Naive thymus-derived CD8-positive, alpha-beta T cell (primary cell): ENCODE results near the gene ALPL. TPM values are rescaled to one million over a fixed set of nuclear protein-coding genes. Genes with fewer than 3 reads are reported as not detected.
"Not testable (repeated sequence)": the region's sequence is repeated elsewhere in the genome, so short reads cannot be mapped to it uniquely, and the experiment has no call there.

ENCODE experiments used
- ATAC-seq, 2 donors: fragments of 150-1000 bp; cut with Tn5 transposase in 1 of 2; sonication (Bioruptor Pico), chemical (Tn5 transposase) in 1 of 2; 1 replicate in 1 of 2; 2 replicates in 1 of 2; pipeline ENCODE4 v1.10.0; 2021; ENCODE audit warnings: mild to moderate bottlenecking in 2 of 2, moderate library complexity in 2 of 2
- POLR2A ChIA-PET: fragments of 350-600 bp; sonication (Branson Sonifier 250); formaldehyde crosslinking; loops from one replicate; lab custom pipeline; 2021; ENCODE audit warnings: antibody characterized with exemption; lab: Charles Lee
- DNase-seq, 10 donors: peaks; one replicate each; pipeline versions ENCODE4 v3.0.0 to v3.0.0-alpha.2; 2020 to 2022
- H3K27ac Mint-ChIP-seq, 10 donors: one replicate each; pipeline ENCODE4 v1.8.0; 2020 to 2022; ENCODE audit warnings: mild to moderate bottlenecking in 10 of 10, mixed read lengths in 10 of 10, moderate library complexity in 4 of 10, inconsistent platforms in 1 of 10
- H3K27me3 Mint-ChIP-seq, 5 donors: one replicate each; pipeline ENCODE4 v1.8.0; 2021 to 2022; ENCODE audit warnings: mixed read lengths in 5 of 5
- H3K36me3 Mint-ChIP-seq, 3 donors: one replicate each; pipeline ENCODE4 v1.8.0; 2020 to 2022; ENCODE audit warnings: mixed read lengths in 3 of 3, mild to moderate bottlenecking in 2 of 3, inconsistent platforms in 1 of 3
- H3K4me1 Mint-ChIP-seq, 4 donors: one replicate each; pipeline ENCODE4 v1.8.0; 2021 to 2022; ENCODE audit warnings: mixed read lengths in 4 of 4
- H3K4me3 Mint-ChIP-seq, 10 donors: one replicate each; pipeline ENCODE4 v1.8.0; 2020 to 2022; ENCODE audit warnings: mild to moderate bottlenecking in 10 of 10, mixed read lengths in 10 of 10, moderate library complexity in 6 of 10, inconsistent platforms in 1 of 10
- H3K9me3 Mint-ChIP-seq, 9 donors: one replicate each; pipeline ENCODE4 v1.8.0; 2020 to 2022; ENCODE audit warnings: mixed read lengths in 9 of 9, mild to moderate bottlenecking in 3 of 9, inconsistent platforms in 1 of 9, moderate library complexity in 1 of 9
- polyA plus RNA-seq, 3 donors: library from polyadenylated mRNA; unstranded; fragments of 300-500 nt; fragmentation: Illumina TruSeq; gene quantifications; one replicate each; pipeline ENCODE4 v1.2.3, GENCODE V29; 2021
- total RNA-seq, 8 experiments: library from RNA in 2 of 8; stranded (reverse) in 2 of 8; gene quantifications; one replicate each; pipeline ENCODE4 v1.2.3 and lab custom pipeline; 2021 to 2026

The ALPL gene
- total and polyA plus RNA-seq, 5 experiments from 2014 or later = not detected

DNA sequence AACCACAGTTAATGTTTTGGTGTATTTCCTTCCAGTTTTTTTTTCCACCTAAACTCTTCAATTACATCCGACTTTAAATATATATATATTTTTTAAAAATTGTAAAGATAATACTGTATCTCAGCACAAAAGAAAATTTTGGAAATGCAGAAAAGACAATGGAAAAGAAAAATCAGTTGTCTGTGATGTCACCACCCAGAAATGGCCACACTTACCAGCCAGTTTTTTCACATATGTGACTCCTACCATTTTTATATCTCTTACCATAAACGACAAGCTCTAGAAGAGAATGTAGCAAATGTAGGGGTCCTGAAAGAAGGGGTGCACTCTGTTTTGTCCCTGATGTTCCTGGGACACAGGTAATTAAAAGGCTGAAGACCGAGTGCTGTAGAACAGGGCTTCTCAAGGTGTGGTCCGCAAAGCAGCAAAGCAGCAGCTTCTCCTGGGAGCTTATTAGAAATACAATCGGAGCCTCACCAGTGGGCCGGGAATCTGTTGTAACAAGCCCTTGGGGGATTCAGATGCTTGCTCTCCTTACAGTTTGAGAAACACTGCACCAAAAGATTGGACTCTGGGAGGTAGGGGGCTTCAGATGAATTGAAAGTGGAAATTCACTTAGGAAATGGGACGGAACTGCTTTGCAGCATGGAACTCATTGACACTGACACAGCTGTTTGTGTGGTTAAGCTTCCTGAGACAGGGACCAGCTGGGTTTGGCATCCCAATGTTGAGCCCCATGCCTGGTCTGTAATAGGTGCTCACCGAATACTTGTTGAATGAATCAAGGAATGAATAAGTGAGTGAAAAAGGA, 44.1 kb downstream of the ALPL start:
- ATAC-seq = no peak
- Mint-ChIP-seq H3K27me3 (peaks cover 6 to 38% (median 27%) of the 10 kb centered on the region in 5 donors), H3K4me3 (no peak overlapping the region), H3K4me1 (peaks cover 0 to 5% (median under 1%) of the 10 kb centered on the region in 4 donors), H3K36me3 (no peaks in the 10 kb centered on the region), H3K27ac (no peak overlapping the region), H3K9me3 (peaks cover 0 to 3% (median 0%) of the 10 kb centered on the region in 9 donors)
- POLR2A ChIA-PET = no interaction called here
- no peak for DNase-seq

DNA sequence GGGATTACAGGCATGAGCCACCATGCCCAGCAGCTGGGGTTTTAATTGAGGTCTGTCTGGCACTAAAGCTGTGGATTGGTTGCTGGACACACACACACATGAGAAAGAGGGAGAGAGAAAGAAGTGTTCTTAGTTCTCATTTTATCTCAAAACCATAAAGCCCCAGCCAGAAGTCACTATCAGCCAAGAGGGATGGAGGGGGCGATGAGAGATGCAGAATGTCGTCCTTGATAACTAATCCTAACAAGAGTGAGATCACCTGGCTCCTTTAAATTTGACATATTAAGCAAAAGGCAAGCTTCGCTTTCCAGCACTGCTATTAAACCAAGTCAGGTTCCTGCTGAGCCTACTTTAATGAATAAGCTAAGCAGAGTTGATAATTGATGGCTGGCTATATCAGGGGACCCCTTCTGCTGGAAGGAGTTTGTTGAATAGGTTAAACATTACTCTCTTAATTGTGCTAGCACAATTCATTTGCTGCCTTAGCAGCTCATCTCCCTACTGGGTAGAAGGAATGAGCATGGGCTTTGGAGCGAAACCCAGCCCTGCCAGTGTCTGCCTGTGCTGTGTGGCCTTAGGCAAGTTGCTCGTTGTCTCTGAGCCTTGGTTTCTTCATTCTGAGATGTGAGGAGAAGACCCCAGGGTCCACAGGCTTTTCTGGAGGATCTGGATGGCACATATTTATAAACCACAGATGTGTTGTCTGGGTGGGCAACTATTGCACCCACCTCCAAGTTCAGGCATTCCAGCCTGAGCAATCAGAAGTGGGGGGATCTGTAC, 50.8 kb downstream of the ALPL start:
- Mint-ChIP-seq H3K4me3 (no peak overlapping the region), H3K4me1 (peaks cover 0 to 2% (median 0%) of the 10 kb centered on the region in 4 donors), H3K27ac (no peak overlapping the region), H3K9me3 (peaks cover 0 to 3% (median 0%) of the 10 kb centered on the region in 9 donors), H3K27me3 (peaks cover 1 to 42% (median 13%) of the 10 kb centered on the region in 5 donors), H3K36me3 (no peaks in the 10 kb centered on the region)
- no peak for DNase-seq
- no peak for ATAC-seq
- POLR2A ChIA-PET = no interaction called here

DNA sequence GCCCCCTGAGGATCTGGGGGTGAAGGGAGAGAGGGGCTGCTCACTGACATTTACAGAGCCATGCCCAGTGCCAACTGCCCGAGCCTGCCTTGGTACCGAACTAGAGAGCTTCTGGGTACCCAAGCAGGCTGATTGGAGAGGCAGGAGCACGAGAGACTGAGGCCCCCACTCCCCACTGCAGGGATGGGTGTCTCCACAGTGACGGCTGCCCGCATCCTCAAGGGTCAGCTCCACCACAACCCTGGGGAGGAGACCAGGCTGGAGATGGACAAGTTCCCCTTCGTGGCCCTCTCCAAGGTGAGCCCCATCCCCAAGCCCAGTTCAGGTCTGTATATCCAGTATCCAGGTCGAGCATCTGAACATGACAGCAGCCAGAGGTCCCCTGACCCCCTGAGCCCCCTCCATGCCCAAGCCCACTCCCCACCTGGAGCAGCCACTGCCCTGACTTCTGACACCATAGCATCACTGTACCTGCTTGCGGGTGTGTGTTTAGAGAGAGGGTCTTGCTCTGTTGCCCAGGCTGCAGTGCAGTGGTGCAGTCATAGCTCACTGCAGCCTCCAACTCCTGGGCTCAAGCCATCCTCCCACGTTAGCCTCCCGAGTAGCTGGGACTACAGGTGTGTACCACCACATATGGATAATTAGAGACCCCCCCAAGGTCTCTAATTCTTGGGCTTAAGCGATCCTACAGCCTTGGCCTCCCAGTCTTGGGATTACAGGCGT, 51.9 kb downstream of the ALPL start:
- POLR2A ChIA-PET = no interaction called here
- no peaks in the 10 kb centered on the region for H3K9me3 Mint-ChIP-seq
- DNase-seq (no peak), ATAC-seq (no peak)
- H3K36me3 Mint-ChIP-seq = no peaks in the 10 kb centered on the region
- H3K27ac Mint-ChIP-seq = no peak overlapping the region
- no peak overlapping the region for H3K4me3 Mint-ChIP-seq
- H3K4me1 Mint-ChIP-seq = peaks cover 0 to 2% (median 0%) of the 10 kb centered on the region in 4 donors
- H3K27me3 Mint-ChIP-seq = peaks cover 1 to 32% (median 11%) of the 10 kb centered on the region in 5 donors

DNA sequence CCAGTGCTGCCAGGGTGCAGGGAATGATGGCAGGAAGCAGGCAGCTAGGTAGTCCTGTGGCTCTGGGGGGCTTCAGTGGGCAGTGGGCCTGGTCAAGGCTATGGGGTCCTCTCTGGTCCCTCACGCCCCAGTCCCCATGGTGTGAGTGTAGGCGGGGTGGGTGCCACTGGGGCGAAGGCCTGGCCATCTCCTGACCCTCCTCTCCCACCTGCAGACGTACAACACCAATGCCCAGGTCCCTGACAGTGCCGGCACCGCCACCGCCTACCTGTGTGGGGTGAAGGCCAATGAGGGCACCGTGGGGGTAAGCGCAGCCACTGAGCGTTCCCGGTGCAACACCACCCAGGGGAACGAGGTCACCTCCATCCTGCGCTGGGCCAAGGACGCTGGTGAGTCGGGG, 53.7 kb downstream of the ALPL start:
- H3K36me3 Mint-ChIP-seq = no peaks in the 10 kb centered on the region
- DNase-seq = no peak
- ATAC-seq = no peak
- POLR2A ChIA-PET = no interaction called here
- H3K9me3 Mint-ChIP-seq = no peaks in the 10 kb centered on the region
- no peak overlapping the region for H3K27ac Mint-ChIP-seq
- H3K4me1 Mint-ChIP-seq = no peaks in the 10 kb centered on the region
- peaks cover 0 to 18% (median 5%) of the 10 kb centered on the region in 5 donors for H3K27me3 Mint-ChIP-seq
- H3K4me3 Mint-ChIP-seq = no peak overlapping the region

DNA sequence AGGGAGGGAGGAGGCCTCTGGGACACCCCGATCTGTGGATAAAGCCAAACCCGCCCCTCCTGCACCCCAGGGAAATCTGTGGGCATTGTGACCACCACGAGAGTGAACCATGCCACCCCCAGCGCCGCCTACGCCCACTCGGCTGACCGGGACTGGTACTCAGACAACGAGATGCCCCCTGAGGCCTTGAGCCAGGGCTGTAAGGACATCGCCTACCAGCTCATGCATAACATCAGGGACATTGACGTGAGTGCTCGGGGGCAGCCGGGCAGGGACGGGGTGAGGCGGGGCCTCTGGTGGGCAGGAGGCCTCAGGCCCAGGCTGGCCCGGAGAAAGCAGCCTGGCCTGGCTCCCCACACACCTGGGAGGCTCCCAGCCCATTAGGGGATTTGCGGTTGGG, 54.7 kb downstream of the ALPL start:
- DNase-seq (no peak), ATAC-seq (no peak)
- POLR2A ChIA-PET = no interaction called here
- Mint-ChIP-seq H3K9me3 (no peaks in the 10 kb centered on the region), H3K4me1 (no peaks in the 10 kb centered on the region), H3K36me3 (no peaks in the 10 kb centered on the region), H3K27me3 (peaks cover 0 to 14% (median 7%) of the 10 kb centered on the region in 5 donors), H3K27ac (no peak overlapping the region), H3K4me3 (no peak overlapping the region)

DNA sequence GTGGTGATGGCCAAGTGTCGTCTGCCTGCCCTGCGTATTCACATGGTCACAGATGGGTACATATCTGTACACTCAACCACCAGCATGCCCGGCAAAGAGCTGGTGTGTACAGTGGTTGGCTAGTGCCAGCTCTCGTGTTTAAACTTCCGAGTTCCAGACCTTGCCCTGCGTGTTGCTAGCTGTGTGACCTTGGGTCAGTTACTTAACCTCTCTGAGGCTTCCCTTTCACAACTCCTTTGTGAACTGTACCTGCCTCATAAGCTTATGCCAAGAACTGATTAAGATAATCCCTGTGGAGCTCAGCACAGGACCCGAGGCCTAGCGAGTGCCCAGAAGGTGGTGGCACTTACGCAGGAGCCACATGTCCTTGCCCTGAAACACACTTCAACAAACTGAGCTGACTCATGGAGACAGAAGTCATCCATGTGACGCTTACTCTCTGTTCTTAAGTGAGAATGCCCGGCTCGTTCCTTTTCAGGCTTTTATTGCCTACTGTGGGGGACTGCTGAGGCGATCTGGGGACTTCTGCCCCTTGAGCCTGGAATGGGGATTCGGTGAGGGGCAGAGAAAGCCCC, 55.4 kb downstream of the ALPL start:
- POLR2A ChIA-PET = no interaction called here
- no peaks in the 10 kb centered on the region for H3K36me3 Mint-ChIP-seq
- ATAC-seq = no peak
- no peaks in the 10 kb centered on the region for H3K4me1 Mint-ChIP-seq
- no peaks in the 10 kb centered on the region for H3K9me3 Mint-ChIP-seq
- H3K27me3 Mint-ChIP-seq = peaks cover 0 to 12% (median under 1%) of the 10 kb centered on the region in 5 donors
- no peak overlapping the region for H3K4me3 Mint-ChIP-seq
- DNase-seq = no peak
- no peak overlapping the region for H3K27ac Mint-ChIP-seq

DNA sequence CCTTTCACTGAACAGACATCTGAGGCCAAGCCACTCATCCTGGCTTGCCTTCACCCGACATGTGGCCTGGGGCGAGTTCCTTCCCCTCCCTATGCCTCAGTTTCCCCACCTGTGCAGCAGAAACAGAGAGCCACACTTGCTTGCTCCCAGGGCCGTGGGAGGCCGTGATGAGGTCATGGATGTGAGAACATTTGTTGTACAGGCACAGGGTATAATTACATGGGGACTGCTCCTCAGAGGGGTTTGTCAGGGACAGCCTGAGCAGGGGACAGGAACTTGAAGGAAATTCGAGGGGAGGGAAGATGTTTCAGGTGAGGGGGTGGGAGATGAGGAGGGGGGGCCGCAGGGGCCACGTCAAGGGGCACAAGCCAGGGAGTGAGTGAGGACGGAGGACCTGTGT, 56.1 kb downstream of the ALPL start:
- Mint-ChIP-seq H3K27me3 (peaks cover 0 to 11% (median 0%) of the 10 kb centered on the region in 5 donors), H3K36me3 (no peaks in the 10 kb centered on the region), H3K9me3 (no peaks in the 10 kb centered on the region), H3K4me3 (no peak overlapping the region), H3K4me1 (no peaks in the 10 kb centered on the region), H3K27ac (no peak overlapping the region)
- DNase-seq = no peak
- no peak for ATAC-seq
- POLR2A ChIA-PET = no interaction called here

DNA sequence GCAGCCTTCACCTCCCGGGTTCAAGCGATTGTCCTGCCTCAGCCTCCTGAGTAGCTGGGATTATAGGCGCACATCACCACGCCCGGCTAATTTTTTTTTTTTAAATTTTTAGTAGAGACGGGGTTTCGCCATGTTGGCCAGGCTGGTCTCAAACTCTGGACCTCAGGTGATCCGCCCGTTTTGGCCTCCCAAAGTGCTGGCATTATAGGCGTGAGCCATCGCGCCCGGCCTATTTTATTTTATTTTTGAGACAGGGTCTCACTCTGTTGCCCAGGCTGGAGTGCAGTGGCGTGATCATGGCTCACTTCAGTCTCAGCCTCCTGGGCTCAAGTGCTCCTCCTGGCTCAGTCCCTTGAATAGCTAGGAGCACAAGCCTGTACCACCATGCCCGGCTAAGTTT, 57.1 kb downstream of the ALPL start:
- H3K27me3 Mint-ChIP-seq = peaks cover 0 to 11% (median 0%) of the 10 kb centered on the region in 5 donors
- H3K4me3 Mint-ChIP-seq, H3K27ac Mint-ChIP-seq, DNase-seq, H3K9me3 Mint-ChIP-seq, H3K4me1 Mint-ChIP-seq, ATAC-seq, POLR2A ChIA-PET, H3K36me3 Mint-ChIP-seq: not testable (repeated sequence)

DNA sequence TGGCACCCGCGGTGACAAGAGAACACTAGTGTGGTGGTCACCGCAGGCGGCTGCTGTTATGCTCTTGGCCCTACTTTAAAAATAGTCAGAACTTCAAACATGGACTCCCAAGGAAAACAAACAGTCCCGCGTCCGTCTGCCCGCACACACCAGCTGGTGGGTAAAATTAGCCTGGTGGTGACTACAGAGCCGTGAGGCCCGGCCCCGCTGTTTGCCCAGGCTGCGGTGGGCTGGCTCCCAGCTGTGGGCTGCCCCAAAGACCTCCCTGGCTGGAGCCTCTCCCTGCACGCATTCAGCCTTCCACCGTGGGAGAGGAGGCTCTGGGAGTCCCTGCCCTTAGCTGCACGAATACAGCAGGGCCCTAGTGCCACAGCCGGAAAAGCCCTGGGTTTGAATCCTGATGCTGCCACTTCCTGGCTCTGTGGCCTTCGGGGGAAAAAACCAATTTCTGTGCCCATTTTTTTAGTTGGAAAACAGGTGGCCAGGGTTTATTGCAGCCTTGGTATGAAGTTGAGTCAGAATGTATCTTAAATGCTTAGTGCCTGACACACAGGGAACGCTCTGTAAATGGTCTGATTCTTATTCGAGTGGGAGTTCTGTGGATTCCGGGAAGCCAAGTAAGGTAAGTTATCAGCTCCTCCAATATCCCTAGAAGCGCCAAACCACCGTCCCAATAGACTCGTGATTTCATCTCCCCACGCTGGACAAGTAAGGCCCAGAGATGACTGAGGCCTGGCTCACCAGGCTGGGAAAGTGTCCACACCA, 58.2 kb downstream of the ALPL start:
- no peaks in the 10 kb centered on the region for H3K36me3 Mint-ChIP-seq
- ATAC-seq = no peak
- POLR2A ChIA-PET = no interaction called here
- H3K9me3 Mint-ChIP-seq = no peaks in the 10 kb centered on the region
- H3K27ac Mint-ChIP-seq = no peak overlapping the region
- no peak overlapping the region for H3K4me3 Mint-ChIP-seq
- no peak for DNase-seq
- H3K4me1 Mint-ChIP-seq = no peaks in the 10 kb centered on the region
- peaks cover 0 to 11% (median 0%) of the 10 kb centered on the region in 5 donors for H3K27me3 Mint-ChIP-seq

DNA sequence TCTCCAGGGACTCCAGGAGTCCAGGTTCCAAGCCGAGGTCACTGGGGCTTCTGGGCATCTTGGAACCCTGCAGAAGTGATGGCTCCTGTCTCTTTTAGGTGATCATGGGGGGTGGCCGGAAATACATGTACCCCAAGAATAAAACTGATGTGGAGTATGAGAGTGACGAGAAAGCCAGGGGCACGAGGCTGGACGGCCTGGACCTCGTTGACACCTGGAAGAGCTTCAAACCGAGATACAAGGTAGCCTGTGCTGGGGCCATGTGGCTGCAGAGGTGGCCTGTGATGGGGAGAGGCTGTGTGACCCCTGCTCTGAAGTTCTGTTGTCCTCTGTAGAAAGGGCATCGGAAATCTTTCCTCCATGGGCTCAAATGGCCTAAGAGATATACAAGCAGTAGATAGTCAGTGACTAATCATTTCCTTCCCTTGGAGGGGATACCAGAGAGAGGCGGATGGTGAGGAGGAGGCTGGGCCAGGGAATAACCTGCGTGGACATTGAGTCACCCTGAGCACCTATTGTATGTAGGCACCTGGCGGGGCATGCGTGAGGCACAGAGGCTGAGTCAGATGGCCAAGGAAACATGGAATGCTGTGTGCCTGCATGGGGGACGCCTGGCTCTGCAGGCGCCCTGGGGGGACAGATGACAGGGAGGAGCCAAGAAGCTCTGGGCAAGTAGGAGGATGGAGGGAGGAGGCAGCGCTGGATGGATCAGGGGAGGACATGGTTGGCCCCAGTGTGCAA, 59.0 kb downstream of the ALPL start:
- DNase-seq (no peak), ATAC-seq (no peak)
- Mint-ChIP-seq H3K4me3 (no peak overlapping the region), H3K9me3 (no peaks in the 10 kb centered on the region), H3K27me3 (peaks cover 0 to 11% (median under 1%) of the 10 kb centered on the region in 5 donors), H3K36me3 (no peaks in the 10 kb centered on the region), H3K27ac (no peak overlapping the region), H3K4me1 (no peaks in the 10 kb centered on the region)
- POLR2A ChIA-PET = no interaction called here

DNA sequence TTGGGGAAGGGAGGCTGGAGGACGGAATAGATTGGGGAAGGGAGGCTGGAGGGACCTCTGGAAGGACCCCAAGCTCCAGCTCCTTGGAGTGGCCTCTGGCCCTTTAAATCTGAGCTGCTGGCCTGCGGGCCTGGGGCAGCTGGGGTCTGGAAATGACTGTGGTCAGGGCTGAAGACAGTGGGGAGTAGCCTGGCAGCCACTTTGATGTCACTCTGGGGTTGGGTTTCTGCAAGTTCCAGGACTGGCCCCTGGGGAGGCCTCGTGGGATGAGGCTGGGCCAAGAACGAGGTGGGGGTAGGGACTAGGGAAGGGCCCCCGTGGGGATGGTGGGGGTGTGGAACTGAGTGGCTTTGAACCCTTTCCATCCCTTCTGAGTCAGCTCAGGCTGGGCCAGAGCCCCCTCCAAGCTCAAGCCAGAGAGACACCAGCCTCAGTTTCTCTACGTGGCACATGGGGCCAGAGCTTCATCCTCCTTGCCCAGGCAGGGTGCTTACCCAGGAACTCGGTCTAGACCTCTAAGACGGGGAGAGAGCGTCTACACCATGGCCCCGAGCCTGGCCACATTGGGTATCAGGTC, 59.7 kb downstream of the ALPL start:
- no peaks in the 10 kb centered on the region for H3K36me3 Mint-ChIP-seq
- H3K4me3 Mint-ChIP-seq = no peak overlapping the region
- POLR2A ChIA-PET = no interaction called here
- H3K27ac Mint-ChIP-seq = no peak overlapping the region
- peaks cover 0 to 15% (median 7%) of the 10 kb centered on the region in 5 donors for H3K27me3 Mint-ChIP-seq
- DNase-seq (no peak), ATAC-seq (no peak)
- H3K9me3 Mint-ChIP-seq = no peaks in the 10 kb centered on the region
- H3K4me1 Mint-ChIP-seq = no peaks in the 10 kb centered on the region
